ENCODE measurements around the gene EFHC2.

DNA sequence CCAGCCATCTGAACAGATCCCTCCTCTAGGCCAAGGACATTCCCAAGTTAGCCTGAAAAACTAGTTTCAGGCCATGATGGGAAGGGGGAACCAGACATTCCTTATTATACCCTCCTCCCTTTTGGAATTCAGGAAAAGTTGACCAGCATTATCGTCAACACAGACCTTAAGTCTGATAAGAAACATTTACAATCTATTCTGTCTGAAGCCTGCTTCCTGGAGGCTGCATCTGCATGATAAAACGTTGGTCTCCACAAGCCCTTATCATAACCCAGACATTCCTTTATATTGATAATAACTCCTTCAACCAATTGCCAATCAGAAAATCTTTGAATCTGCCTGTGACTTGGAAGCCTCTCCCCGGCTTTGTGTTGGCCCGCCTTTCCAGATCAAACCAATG, 44.3 kb downstream of the EFHC2 start:
- TF ChIP-seq, protein P1, sequence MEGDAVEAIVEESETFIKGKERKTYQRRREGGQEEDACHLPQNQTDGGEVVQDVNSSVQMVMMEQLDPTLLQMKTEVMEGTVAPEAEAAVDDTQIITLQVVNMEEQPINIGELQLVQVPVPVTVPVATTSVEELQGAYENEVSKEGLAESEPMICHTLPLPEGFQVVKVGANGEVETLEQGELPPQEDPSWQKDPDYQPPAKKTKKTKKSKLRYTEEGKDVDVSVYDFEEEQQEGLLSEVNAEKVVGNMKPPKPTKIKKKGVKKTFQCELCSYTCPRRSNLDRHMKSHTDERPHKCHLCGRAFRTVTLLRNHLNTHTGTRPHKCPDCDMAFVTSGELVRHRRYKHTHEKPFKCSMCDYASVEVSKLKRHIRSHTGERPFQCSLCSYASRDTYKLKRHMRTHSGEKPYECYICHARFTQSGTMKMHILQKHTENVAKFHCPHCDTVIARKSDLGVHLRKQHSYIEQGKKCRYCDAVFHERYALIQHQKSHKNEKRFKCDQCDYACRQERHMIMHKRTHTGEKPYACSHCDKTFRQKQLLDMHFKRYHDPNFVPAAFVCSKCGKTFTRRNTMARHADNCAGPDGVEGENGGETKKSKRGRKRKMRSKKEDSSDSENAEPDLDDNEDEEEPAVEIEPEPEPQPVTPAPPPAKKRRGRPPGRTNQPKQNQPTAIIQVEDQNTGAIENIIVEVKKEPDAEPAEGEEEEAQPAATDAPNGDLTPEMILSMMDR (conservative IDR thresholded peaks at IDR 0.05; ENCODE audit: low read length), result no peak
- TF ChIP-seq EZH2phosphoT487 (IDR thresholded peaks at IDR 0.05; ENCODE audit: borderline replicate concordance, low read depth, low read length), result no peak
